IMR-90 (cell line): ENCODE measurements around the gene SPRR1B. TPM values are rescaled to one million over a fixed set of nuclear protein-coding genes. Genes with fewer than 3 reads are reported as not detected.

ENCODE experiments used
- ATAC-seq: fragments of 200-7000 bp; cut with Tn5 transposase; 2 replicates; pipeline ENCODE4 v1.9.1; 2020; ENCODE audit warnings: low read depth, mild to moderate bottlenecking, moderate library complexity
- BruUV-seq: library from RNA; stranded (reverse); fragments of 400-500 nt; replicated peaks from 2 replicates; lab custom pipeline; 2021; lab: Mats Ljungman, UMichigan
- CTCF ChIA-PET: fragments of 300-600 bp; formaldehyde crosslinking; extraction: SDS; loops from one replicate; lab custom pipeline; 2021; ENCODE audit warnings: antibody characterized with exemption; lab: Yijun Ruan, JAX
- POLR2A ChIA-PET: fragments of 300-600 bp; sonication (Branson Sonifier 250); formaldehyde crosslinking; loops from one replicate; lab custom pipeline; 2022; ENCODE audit warnings: antibody characterized with exemption; ENCODE audit not compliant: unreplicated experiment; lab: Charles Lee
- DNase-seq: peaks from one replicate; pipeline ENCODE4 v3.0.0; 2013
- H2AFZ ChIP-seq: replicated peaks from 2 replicates; pipeline ENCODE3; 2013; ENCODE audit warnings: low read length, mild to moderate bottlenecking; ENCODE audit not compliant: poor library complexity
- H2AK5ac ChIP-seq: 2 replicates; pipeline ENCODE4 v1.6.1; 2013; ENCODE audit warnings: low read depth, low read length, inconsistent platforms
- H2AK9ac ChIP-seq: replicated peaks from 2 replicates; pipeline ENCODE3; 2013; ENCODE audit warnings: mild to moderate bottlenecking, low read depth, low read length, moderate library complexity; ENCODE audit not compliant: poor library complexity
- H2BK120ac ChIP-seq: 2 replicates; pipeline ENCODE4 v1.6.1; 2013; ENCODE audit warnings: low read depth, low read length, inconsistent platforms
- H2BK15ac ChIP-seq: 3 replicates; pipeline ENCODE4 v1.6.1; 2013; ENCODE audit warnings: low read depth, low read length, inconsistent platforms
- H2BK20ac ChIP-seq: 2 replicates; pipeline ENCODE4 v1.6.1; 2013; ENCODE audit warnings: low read depth, mild to moderate bottlenecking, inconsistent platforms, low read length, moderate library complexity
- H2BK5ac ChIP-seq: 2 replicates; pipeline ENCODE4 v1.6.1; 2013; ENCODE audit warnings: mild to moderate bottlenecking, low read depth, low read length, inconsistent platforms; ENCODE audit not compliant: poor library complexity, severe bottlenecking
- H3K14ac ChIP-seq: replicated peaks from 2 replicates; pipeline ENCODE4 v1.6.1; 2013; ENCODE audit warnings: low read depth, low read length, inconsistent platforms
- H3K18ac ChIP-seq: 2 replicates; pipeline ENCODE4 v1.6.1; 2013; ENCODE audit warnings: low read depth, low read length, control low read depth
- H3K23ac ChIP-seq: 2 replicates; pipeline ENCODE4 v1.6.1; 2013; ENCODE audit warnings: low read depth, low read length, inconsistent platforms
- H3K27ac ChIP-seq: 2 replicates; pipeline ENCODE4 v1.5.1; 2013; ENCODE audit warnings: mild to moderate bottlenecking, control low read depth, low read length; ENCODE audit not compliant: insufficient read depth
- H3K27me3 ChIP-seq: 2 replicates; pipeline ENCODE4 v1.6.1; 2013; ENCODE audit warnings: low read length; ENCODE audit not compliant: control insufficient read depth, insufficient read depth
- H3K36me3 ChIP-seq: 2 replicates; pipeline ENCODE4 v1.6.1; 2013; ENCODE audit warnings: low read length, mixed read lengths; ENCODE audit not compliant: control insufficient read depth, insufficient read depth
- H3K4ac ChIP-seq: 2 replicates; pipeline ENCODE4 v1.6.1; 2013; ENCODE audit warnings: low read depth, low read length, inconsistent platforms
- H3K4me1 ChIP-seq: 2 replicates; pipeline ENCODE4 v1.6.1; 2013; ENCODE audit warnings: low read length, mixed read lengths; ENCODE audit not compliant: control insufficient read depth, insufficient read depth
- H3K4me2 ChIP-seq: 2 replicates; pipeline ENCODE4 v1.6.1; 2013; ENCODE audit warnings: low read depth, mild to moderate bottlenecking, control low read depth, low read length, moderate library complexity
- H3K4me3 ChIP-seq: 2 replicates; pipeline ENCODE4 v1.5.1; 2013; ENCODE audit warnings: low read depth, mild to moderate bottlenecking, control low read depth, low read length, moderate library complexity; ENCODE audit not compliant: insufficient read depth
- H3K56ac ChIP-seq: 2 replicates; pipeline ENCODE4 v1.6.1; 2013; ENCODE audit warnings: low read length, inconsistent platforms; ENCODE audit not compliant: insufficient read depth; ENCODE audit errors: extremely low read depth
- H3K79me1 ChIP-seq, 2 experiments: 2 replicates each; pipeline ENCODE4 v1.6.1; 2013; ENCODE audit warnings: low read length in 2 of 2, inconsistent platforms in 1 of 2, low read depth in 1 of 2
- H3K9ac ChIP-seq: 2 replicates; pipeline ENCODE4 v1.6.1; 2013; ENCODE audit warnings: low read depth, low read length, control low read depth
- H3K9me1 ChIP-seq: 2 replicates; pipeline ENCODE4 v1.6.1; 2013; ENCODE audit warnings: low read length, inconsistent platforms; ENCODE audit not compliant: insufficient read depth
- H3K9me3 ChIP-seq: 2 replicates; pipeline ENCODE4 v1.6.1; 2013; ENCODE audit warnings: low read length; ENCODE audit not compliant: control insufficient read depth, insufficient read depth
- H4K20me1 ChIP-seq: 2 replicates; pipeline ENCODE4 v1.6.1; 2013; ENCODE audit warnings: low read length, inconsistent platforms; ENCODE audit not compliant: insufficient read depth
- H4K5ac ChIP-seq: 2 replicates; pipeline ENCODE4 v1.6.1; 2013; ENCODE audit warnings: mild to moderate bottlenecking, low read depth, low read length, control low read depth
- H4K8ac ChIP-seq, 2 experiments: 2 replicates each; pipeline ENCODE4 v1.6.1; 2013; ENCODE audit warnings: low read depth in 2 of 2, low read length in 2 of 2, control low read depth in 1 of 2, inconsistent platforms in 1 of 2
- H4K91ac ChIP-seq: 2 replicates; pipeline ENCODE4 v1.6.1; 2013; ENCODE audit warnings: low read depth, low read length, inconsistent platforms; ENCODE audit not compliant: insufficient read depth
- MAFK ChIP-seq: IDR thresholded peaks from 2 replicates; pipeline ENCODE4 v1.6.1; 2012; ENCODE audit warnings: low read depth, low read length, improper control_type of control experiment
- NFE2L2 ChIP-seq: fragments of 150-350 bp; IDR thresholded peaks from 2 replicates; pipeline ENCODE4 v1.6.1; 2016; ENCODE audit warnings: low read depth, mild to moderate bottlenecking, low read length
- WGBS, 2 experiments: methylation state at CpG; one replicate each; pipeline versions ENCODE4 v1.1.5 to v1.1.7; 2013; ENCODE audit warnings: missing lambda C conversion rate in 2 of 2; ENCODE audit not compliant: insufficient read length in 1 of 2; ENCODE audit errors: extremely low coverage in 2 of 2; 5-methylcytosine and 5-hydroxymethylcytosine counted together
- dilution Hi-C: fragments of 300-500 bp; cut with HindIII; formaldehyde crosslinking; loops from one replicate; pipeline ENCODE4 v1.14.3; 2018; ENCODE audit warnings: low sequenced_read_pairs; ENCODE audit not compliant: unreplicated experiment
- in situ Hi-C: fragments of 300-500 bp; cut with MboI; formaldehyde crosslinking; loops from 3 replicates; pipeline ENCODE4 v1.14.3; 2019; ENCODE audit warnings: low sequenced_read_pairs, inconsistent platforms, mixed read lengths
- intact Hi-C: fragments of 100-400 bp; cut with micrococcal nuclease; formaldehyde crosslinking; loops from 2 replicates; pipeline ENCODE4 v1.10.0; 2022
- polyA plus RNA-seq, 3 experiments: library from polyadenylated mRNA; depleted of rRNA; stranded (reverse); fragments of >200 nt; gene quantifications; 2 replicates each; pipeline ENCODE4 v1.2.3, GENCODE V29; 2012; ENCODE audit warnings: low replicate concordance in 1 of 3
- total RNA-seq: library from RNA; depleted of rRNA; stranded (reverse); fragments of >200 nt; gene quantifications from 2 replicates; pipeline ENCODE4 v1.2.3, GENCODE V29; 2012
- TF ChIP-seq, protein P1 (sequence below): fragments of 150-350 bp; IDR thresholded peaks from 2 replicates; pipeline ENCODE4 v1.6.1; 2017; ENCODE audit warnings: mild to moderate bottlenecking, antibody characterized with exemption, low read length, low read depth

Gene SPRR1B
- total and polyA plus RNA-seq, 2 of the 4 experiments (the other 2 are of a cell fraction): not detected

GRCh38 chr1:153058154-153058553 is 27.2 kb downstream of the SPRR1B start:
- no peaks in the 10 kb centered on the region for H4K20me1 ChIP-seq
- DNase-seq (no peak), ATAC-seq (no peak)
- no peak overlapping the region for H2AFZ ChIP-seq
- no peak overlapping the region for H2BK5ac ChIP-seq
- H3K4me1 ChIP-seq: no peaks in the 10 kb centered on the region
- no peak overlapping the region for H2BK15ac ChIP-seq
- no peaks in the 10 kb centered on the region for H3K36me3 ChIP-seq
- H3K4me3 ChIP-seq: no peak overlapping the region
- no peak overlapping the region for H2BK20ac ChIP-seq
- H2AK5ac ChIP-seq: no peak overlapping the region
- no peak overlapping the region for H3K23ac ChIP-seq
- ChIA-PET POLR2A (no interaction called here), CTCF (no interaction called here)
- H3K4ac ChIP-seq: no peak overlapping the region
- TF ChIP-seq NFE2L2: no peak
- TF ChIP-seq MAFK: no peak
- TF ChIP-seq, protein P1, sequence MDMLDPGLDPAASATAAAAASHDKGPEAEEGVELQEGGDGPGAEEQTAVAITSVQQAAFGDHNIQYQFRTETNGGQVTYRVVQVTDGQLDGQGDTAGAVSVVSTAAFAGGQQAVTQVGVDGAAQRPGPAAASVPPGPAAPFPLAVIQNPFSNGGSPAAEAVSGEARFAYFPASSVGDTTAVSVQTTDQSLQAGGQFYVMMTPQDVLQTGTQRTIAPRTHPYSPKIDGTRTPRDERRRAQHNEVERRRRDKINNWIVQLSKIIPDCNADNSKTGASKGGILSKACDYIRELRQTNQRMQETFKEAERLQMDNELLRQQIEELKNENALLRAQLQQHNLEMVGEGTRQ: no peak
- H3K4me2 ChIP-seq: no peak overlapping the region
- in situ Hi-C loops: no loop called here
- no peak overlapping the region for H3K18ac ChIP-seq
- no peak overlapping the region for H3K9ac ChIP-seq
- H4K8ac ChIP-seq: no peak overlapping the region
- H3K14ac ChIP-seq: no peak overlapping the region
- H3K9me3 ChIP-seq: no peaks in the 10 kb centered on the region
- H2BK120ac ChIP-seq: no peak overlapping the region
- intact Hi-C loops: no loop called here
- H3K27ac ChIP-seq: no peak overlapping the region
- H2AK9ac ChIP-seq: no peak overlapping the region
- BruUV-seq: no TSS peak
- no peaks in the 10 kb centered on the region for H3K79me1 ChIP-seq
- no peaks in the 10 kb centered on the region for H3K27me3 ChIP-seq
- H4K91ac ChIP-seq: no peak overlapping the region
- WGBS, 2 experiments: no CpG with 5 or more reads among the region's 2 CpGs
- dilution Hi-C loops: no loop called here
- no peak overlapping the region for H3K56ac ChIP-seq
- H4K5ac ChIP-seq: no peak overlapping the region
- no peaks in the 10 kb centered on the region for H3K9me1 ChIP-seq
